Measurements from ENCODE around the gene WSCD1.

WSCD1 gene

DNA sequence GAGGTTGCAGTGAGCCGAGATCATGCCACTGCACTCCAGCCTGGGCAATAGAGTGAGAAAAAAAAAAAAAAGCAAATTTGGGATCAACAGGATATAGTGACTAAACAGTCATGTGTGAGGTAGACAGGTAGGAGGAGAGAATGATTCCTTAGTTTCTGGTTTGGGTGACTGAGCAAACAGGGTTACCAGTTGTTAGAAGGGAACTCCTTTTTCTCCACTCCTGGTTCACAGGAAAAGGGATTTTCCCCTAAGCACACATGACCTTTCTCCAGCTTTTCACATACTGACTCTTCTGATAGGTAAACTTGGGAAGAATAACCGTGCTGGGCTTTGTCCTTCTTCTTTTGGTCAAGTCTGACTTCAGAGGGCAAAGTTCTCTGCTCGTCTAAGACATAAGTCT, 17.3 kb upstream of the WSCD1 start:
- TF ChIP-seq SP1 (IDR thresholded peaks at IDR 0.05) (no peak), PKNOX1 (IDR thresholded peaks at IDR 0.05) (no peak), FOXM1 (IDR thresholded peaks at IDR 0.05; ENCODE audit: borderline replicate concordance) (no peak), ARNT (IDR thresholded peaks at IDR 0.05) (no peak), TARDBP (IDR thresholded peaks at IDR 0.05) (no peak), FOXA1 (IDR thresholded peaks at IDR 0.05) (no peak), ZNF384 (IDR thresholded peaks at IDR 0.05) (no peak), SUZ12 (IDR thresholded peaks at IDR 0.05) (no peak), LEF1 (IDR thresholded peaks at IDR 0.05; ENCODE audit: borderline replicate concordance) (no peak), CTBP1 (IDR thresholded peaks at IDR 0.05; ENCODE audit: borderline replicate concordance) (no peak), ELF4 (IDR thresholded peaks at IDR 0.05) (no peak), HDGF (IDR thresholded peaks at IDR 0.05; ENCODE audit: borderline replicate concordance) (no peak), L3MBTL2 (conservative IDR thresholded peaks at IDR 0.05) (no peak), FOXK2 (IDR thresholded peaks at IDR 0.05) (no peak), NFRKB (IDR thresholded peaks at IDR 0.05) (no peak), BHLHE40 (IDR thresholded peaks at IDR 0.05; ENCODE audit: borderline replicate concordance) (no peak)
- ChIA-PET POLR2A (no interaction called here), CTCF (no interaction called here)
- no peak for DNase-seq (ENCODE audit: extremely low spot score)

DNA sequence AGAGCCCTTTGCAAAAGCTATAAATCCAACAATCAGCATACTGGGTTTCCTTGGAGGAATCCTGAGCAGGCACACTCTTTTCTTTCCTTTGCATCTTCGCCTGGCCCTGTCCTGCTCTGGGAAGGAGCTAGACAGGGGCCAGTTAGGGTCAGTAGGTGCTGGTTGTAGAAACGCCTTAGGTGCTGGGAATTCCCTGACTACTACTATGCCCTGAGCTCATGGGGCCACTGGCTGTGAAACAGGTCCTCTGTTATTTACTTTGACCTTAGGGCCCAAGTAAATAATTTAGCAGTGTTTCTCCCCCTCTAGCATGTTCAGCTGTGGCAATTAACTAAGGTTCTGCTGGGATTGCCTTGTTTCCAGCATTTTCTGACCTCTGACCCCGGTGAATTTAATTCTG, 15.8 kb upstream of the WSCD1 start:
- ChIA-PET CTCF (no interaction called here), POLR2A (no interaction called here)
- no peak for TF ChIP-seq L3MBTL2 (conservative IDR thresholded peaks at IDR 0.05)
- TF ChIP-seq ZNF384 (IDR thresholded peaks at IDR 0.05): no peak
- no peak for TF ChIP-seq ARNT (IDR thresholded peaks at IDR 0.05)
- no peak for TF ChIP-seq NFRKB (IDR thresholded peaks at IDR 0.05)
- TF ChIP-seq BHLHE40 (IDR thresholded peaks at IDR 0.05; ENCODE audit: borderline replicate concordance): no peak
- no peak for TF ChIP-seq ELF4 (IDR thresholded peaks at IDR 0.05)
- TF ChIP-seq SP1 (IDR thresholded peaks at IDR 0.05): no peak
- TF ChIP-seq LEF1 (IDR thresholded peaks at IDR 0.05; ENCODE audit: borderline replicate concordance): no peak
- no peak for TF ChIP-seq TARDBP (IDR thresholded peaks at IDR 0.05)
- TF ChIP-seq FOXK2 (IDR thresholded peaks at IDR 0.05): no peak
- TF ChIP-seq PKNOX1 (IDR thresholded peaks at IDR 0.05): no peak
- TF ChIP-seq CTBP1 (IDR thresholded peaks at IDR 0.05; ENCODE audit: borderline replicate concordance): no peak
- no peak for DNase-seq (ENCODE audit: extremely low spot score)

GRCh38 chr17:6056104-6056503, 14.1 kb upstream of the WSCD1 start:
- TF ChIP-seq FOXM1 (IDR thresholded peaks at IDR 0.05; ENCODE audit: borderline replicate concordance) (no peak), FOXK2 (IDR thresholded peaks at IDR 0.05) (no peak), L3MBTL2 (conservative IDR thresholded peaks at IDR 0.05) (no peak), SUZ12 (IDR thresholded peaks at IDR 0.05) (no peak), CTBP1 (IDR thresholded peaks at IDR 0.05; ENCODE audit: borderline replicate concordance) (no peak), NFRKB (IDR thresholded peaks at IDR 0.05) (no peak), ARNT (IDR thresholded peaks at IDR 0.05) (no peak), ELF4 (IDR thresholded peaks at IDR 0.05) (no peak), HDGF (IDR thresholded peaks at IDR 0.05; ENCODE audit: borderline replicate concordance) (no peak), LEF1 (IDR thresholded peaks at IDR 0.05; ENCODE audit: borderline replicate concordance) (no peak), ZNF384 (IDR thresholded peaks at IDR 0.05) (no peak), SP1 (IDR thresholded peaks at IDR 0.05) (no peak), TARDBP (IDR thresholded peaks at IDR 0.05) (no peak)
- ChIA-PET CTCF (no interaction called here), POLR2A (no interaction called here)
- DNase-seq (ENCODE audit: extremely low spot score): no peak

GRCh38 chr17:6057562-6057961, 12.6 kb upstream of the WSCD1 start:
- ChIA-PET CTCF (no interaction called here), POLR2A (no interaction called here)
- TF ChIP-seq LEF1 (IDR thresholded peaks at IDR 0.05; ENCODE audit: borderline replicate concordance): no peak
- no peak for TF ChIP-seq SP1 (IDR thresholded peaks at IDR 0.05)
- no peak for TF ChIP-seq CTBP1 (IDR thresholded peaks at IDR 0.05; ENCODE audit: borderline replicate concordance)
- TF ChIP-seq FOXA1 (IDR thresholded peaks at IDR 0.05): no peak
- no peak for TF ChIP-seq L3MBTL2 (conservative IDR thresholded peaks at IDR 0.05)
- TF ChIP-seq BHLHE40 (IDR thresholded peaks at IDR 0.05; ENCODE audit: borderline replicate concordance): no peak
- TF ChIP-seq ARNT (IDR thresholded peaks at IDR 0.05): no peak
- TF ChIP-seq PKNOX1 (IDR thresholded peaks at IDR 0.05): no peak
- TF ChIP-seq TARDBP (IDR thresholded peaks at IDR 0.05): no peak
- no peak for TF ChIP-seq FOXK2 (IDR thresholded peaks at IDR 0.05)
- no peak for DNase-seq (ENCODE audit: extremely low spot score)

DNA sequence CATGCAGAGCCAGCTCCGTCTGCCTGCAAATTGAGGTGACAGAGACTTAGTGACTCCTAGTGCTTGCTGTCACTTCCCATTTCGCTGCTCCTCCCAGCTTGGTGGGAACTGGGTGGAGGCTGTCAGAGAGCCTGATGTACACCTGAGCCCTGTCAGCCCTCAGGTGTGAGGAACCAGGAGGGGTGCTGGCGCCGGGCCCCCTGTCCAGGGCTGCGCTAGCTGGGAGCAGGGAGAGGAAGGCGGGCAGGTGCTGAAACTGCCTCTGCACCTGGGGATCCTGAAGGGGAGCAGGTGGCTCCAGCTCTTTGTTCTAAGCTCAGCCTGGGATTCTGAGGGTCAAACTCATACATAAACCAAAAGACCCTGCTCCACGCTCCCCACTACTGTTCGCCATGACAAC, 10.8 kb upstream of the WSCD1 start:
- POLR2A ChIA-PET: no interaction called here
- DNase-seq (ENCODE audit: extremely low spot score): no peak
- TF ChIP-seq ELF4 (IDR thresholded peaks at IDR 0.05): no peak
- no peak for TF ChIP-seq HDGF (IDR thresholded peaks at IDR 0.05; ENCODE audit: borderline replicate concordance)
- no peak for TF ChIP-seq ZNF384 (IDR thresholded peaks at IDR 0.05)
- no peak for TF ChIP-seq FOXK2 (IDR thresholded peaks at IDR 0.05)
- no peak for TF ChIP-seq ARNT (IDR thresholded peaks at IDR 0.05)
- no peak for TF ChIP-seq FOXA1 (IDR thresholded peaks at IDR 0.05)
- no peak for TF ChIP-seq SUZ12 (IDR thresholded peaks at IDR 0.05)
- no peak for TF ChIP-seq LEF1 (IDR thresholded peaks at IDR 0.05; ENCODE audit: borderline replicate concordance)
- CTCF ChIA-PET: no interaction called here

GRCh38 chr17:6061290-6061689, 8.9 kb upstream of the WSCD1 start:
- POLR2A ChIA-PET: no interaction called here
- TF ChIP-seq SP1 (IDR thresholded peaks at IDR 0.05) (no peak), SUZ12 (IDR thresholded peaks at IDR 0.05) (no peak)
- DNase-seq (ENCODE audit: extremely low spot score): no peak
- CTCF ChIA-PET: no interaction called here

GRCh38 chr17:6064868-6065267, 5.3 kb upstream of the WSCD1 start:
- ChIA-PET POLR2A (no interaction called here), CTCF (no interaction called here)
- no peak for DNase-seq (ENCODE audit: extremely low spot score)
- TF ChIP-seq ELF4 (IDR thresholded peaks at IDR 0.05): no peak
- TF ChIP-seq FOXA1 (IDR thresholded peaks at IDR 0.05): no peak
- no peak for TF ChIP-seq ZNF384 (IDR thresholded peaks at IDR 0.05)
- TF ChIP-seq CTBP1 (IDR thresholded peaks at IDR 0.05; ENCODE audit: borderline replicate concordance): no peak
- no peak for TF ChIP-seq SUZ12 (IDR thresholded peaks at IDR 0.05)
- no peak for TF ChIP-seq NFRKB (IDR thresholded peaks at IDR 0.05)
- no peak for TF ChIP-seq PKNOX1 (IDR thresholded peaks at IDR 0.05)
- TF ChIP-seq LEF1 (IDR thresholded peaks at IDR 0.05; ENCODE audit: borderline replicate concordance): no peak
- TF ChIP-seq ARNT (IDR thresholded peaks at IDR 0.05): no peak
- TF ChIP-seq BHLHE40 (IDR thresholded peaks at IDR 0.05; ENCODE audit: borderline replicate concordance): no peak
